ENCODE measurements around the gene UMODL1.

GRCh38 chr21:42107177-42107880, 36.2 kb downstream of the UMODL1 start:
- TF ChIP-seq GATA2 (IDR thresholded peaks at IDR 0.05; ENCODE audit: low read depth, low read length) (no peak), GATA3 (IDR thresholded peaks at IDR 0.05; ENCODE audit: low read depth, low read length) (no peak)

Measured in SH-SY5Y (cell line).